HG03196 (cell line): ENCODE results near the gene CELSR1.

ENCODE experiments used
- ATAC-seq: cut with Tn5 transposase; IDR thresholded peaks from one replicate; pipeline ENCODE4 v1.9.1; 2021; ENCODE audit not compliant: unreplicated experiment

Gene CELSR1

GRCh38 chr22:46366801-46367706 lies 170.4 kb downstream of the CELSR1 start:
- ATAC-seq: no peak

- no peak for ATAC-seq
These were observed 171.1 kb downstream of the CELSR1 start for GRCh38 chr22:46366327-46366731.

GRCh38 chr22:46365166-46365624 lies 172.2 kb downstream of the CELSR1 start:
- ATAC-seq: no peak

- no peak for ATAC-seq
These were observed 172.9 kb downstream of the CELSR1 start for GRCh38 chr22:46364341-46365165.

- no peak for ATAC-seq
These were observed 173.7 kb downstream of the CELSR1 start for GRCh38 chr22:46363611-46364321.

GRCh38 chr22:46362934-46363515 lies 174.4 kb downstream of the CELSR1 start:
- no peak for ATAC-seq

GRCh38 chr22:46362203-46362933 lies 175.1 kb downstream of the CELSR1 start:
- no peak for ATAC-seq

GRCh38 chr22:46361826-46362202 lies 175.6 kb downstream of the CELSR1 start:
- no peak for ATAC-seq

GRCh38 chr22:46360891-46361290 lies 176.5 kb downstream of the CELSR1 start:
- ATAC-seq: no peak

- ATAC-seq: no peak
These were observed 177.3 kb downstream of the CELSR1 start for GRCh38 chr22:46360097-46360496.

GRCh38 chr22:46359362-46359761 lies 178.1 kb downstream of the CELSR1 start:
- no peak for ATAC-seq

GRCh38 chr22:46358766-46359165 lies 178.7 kb downstream of the CELSR1 start:
- no peak for ATAC-seq

- no peak for ATAC-seq
These were observed 179.5 kb downstream of the CELSR1 start for GRCh38 chr22:46357711-46358520.

GRCh38 chr22:46356496-46357480 lies 180.6 kb downstream of the CELSR1 start:
- no peak for ATAC-seq

GRCh38 chr22:46355996-46356471 lies 181.4 kb downstream of the CELSR1 start:
- ATAC-seq: no peak

- no peak for ATAC-seq
These were observed 181.9 kb downstream of the CELSR1 start for GRCh38 chr22:46355369-46355995.

GRCh38 chr22:46354993-46355305 lies 182.5 kb downstream of the CELSR1 start:
- no peak for ATAC-seq
